GM23338 (cell line): ENCODE data around the gene ERLEC1. TPM values are rescaled to one million over a fixed set of nuclear protein-coding genes. Genes with fewer than 3 reads are reported as not detected.

Experiments
- ATAC-seq: fragments of 200-7000 bp; cut with Tn5 transposase; 3 replicates; pipeline ENCODE4 v1.9.1; 2020
- DNase-seq: peaks from one replicate; pipeline ENCODE4 v3.0.0-alpha.2; 2015; ENCODE audit warnings: low spot score
- H2AFZ ChIP-seq: fragments of 200-600 bp; sonication (generic); 2 replicates; pipeline ENCODE4 v1.8.0; 2016; ENCODE audit warnings: antibody characterized with exemption, mild to moderate bottlenecking, moderate library complexity
- H3F3A ChIP-seq: fragments of 200-600 bp; sonication (generic); replicated peaks from 2 replicates; pipeline ENCODE4 v1.8.0; 2017; ENCODE audit warnings: antibody characterized with exemption, mixed run types, low read depth
- H3K27ac ChIP-seq: fragments of 200-600 bp; sonication (generic); 2 replicates; pipeline ENCODE4 v1.6.1; 2016; ENCODE audit warnings: low read depth
- H3K27me3 ChIP-seq: fragments of 200-600 bp; sonication (generic); 2 replicates; pipeline ENCODE4 v1.8.0; 2016; ENCODE audit warnings: mild to moderate bottlenecking, mixed run types, moderate library complexity; ENCODE audit not compliant: insufficient read depth
- H3K36me3 ChIP-seq: fragments of 200-600 bp; sonication (generic); 2 replicates; pipeline ENCODE4 v1.8.0; 2016; ENCODE audit warnings: mild to moderate bottlenecking; ENCODE audit not compliant: insufficient read depth
- H3K4me1 ChIP-seq: fragments of 200-600 bp; sonication (generic); 2 replicates; pipeline ENCODE4 v1.8.0; 2016; ENCODE audit warnings: mild to moderate bottlenecking, moderate library complexity; ENCODE audit not compliant: insufficient read depth
- H3K4me2 ChIP-seq: fragments of 200-600 bp; sonication (generic); 2 replicates; pipeline ENCODE4 v1.7.1; 2017; ENCODE audit warnings: mixed run types
- H3K4me3 ChIP-seq: fragments of 200-600 bp; sonication (generic); 2 replicates; pipeline ENCODE4 v1.6.1; 2016; ENCODE audit warnings: mixed run types
- H3K79me2 ChIP-seq: fragments of 200-600 bp; sonication (generic); replicated peaks from 2 replicates; pipeline ENCODE4 v1.8.0; 2017; ENCODE audit warnings: mild to moderate bottlenecking; ENCODE audit not compliant: insufficient read depth
- H3K9me2 ChIP-seq: fragments of 200-600 bp; sonication (generic); 2 replicates; pipeline ENCODE4 v1.8.0; 2017; ENCODE audit not compliant: insufficient read depth
- H4K20me1 ChIP-seq: fragments of 200-600 bp; sonication (generic); replicated peaks from 2 replicates; pipeline ENCODE4 v1.8.0; 2017; ENCODE audit warnings: mild to moderate bottlenecking; ENCODE audit not compliant: insufficient read depth
- H3K27ac Mint-ChIP-seq: 2 replicates; pipeline ENCODE4 v1.8.0; 2020; ENCODE audit warnings: inconsistent platforms, mild to moderate bottlenecking, moderate library complexity, mixed read lengths
- H3K27me3 Mint-ChIP-seq: 3 replicates; pipeline ENCODE4 v1.8.0; 2022; ENCODE audit warnings: low read depth, mild to moderate bottlenecking, moderate library complexity, mixed read lengths, inconsistent platforms; ENCODE audit not compliant: insufficient read depth, poor library complexity
- H3K36me3 Mint-ChIP-seq: 3 replicates; pipeline ENCODE4 v1.8.0; 2021; ENCODE audit warnings: low read depth, mild to moderate bottlenecking, inconsistent platforms, moderate library complexity, mixed read lengths
- H3K4me1 Mint-ChIP-seq: 3 replicates; pipeline ENCODE4 v1.8.0; 2020; ENCODE audit warnings: mild to moderate bottlenecking, inconsistent platforms, mixed read lengths
- H3K4me3 Mint-ChIP-seq: 3 replicates; pipeline ENCODE4 v1.8.0; 2021; ENCODE audit warnings: moderate library complexity, mild to moderate bottlenecking, inconsistent platforms, mixed read lengths
- H3K9me3 Mint-ChIP-seq: 3 replicates; pipeline ENCODE4 v1.8.0; 2020; ENCODE audit warnings: moderate library complexity, mild to moderate bottlenecking, inconsistent platforms, mixed read lengths
- CREB1 ChIP-seq: fragments of 250-450 bp; sonication (Bioruptor Pico); IDR thresholded peaks from 2 replicates; pipeline ENCODE4 v1.5.0; 2020; ENCODE audit warnings: low read depth, mild to moderate bottlenecking, moderate library complexity
- CTCF ChIP-seq, 2 experiments: fragments of 200-600 bp in 1 of 2; sonication (generic) in 1 of 2; conservative IDR thresholded peaks; 2 replicates each; pipeline versions ENCODE4 v1.5.1 to v1.6.1; 2016 to 2017; ENCODE audit warnings: antibody characterized with exemption in 2 of 2, low read depth in 2 of 2, mild to moderate bottlenecking in 2 of 2, moderate library complexity in 1 of 2
- EZH2phosphoT487 ChIP-seq: fragments of 200-600 bp; sonication (generic); IDR thresholded peaks from one replicate; pipeline ENCODE4 v1.8.1; 2018; ENCODE audit warnings: antibody characterized with exemption; ENCODE audit not compliant: unreplicated experiment
- NANOG ChIP-seq: IDR thresholded peaks from 2 replicates; pipeline ENCODE4 v1.6.1; 2016; ENCODE audit warnings: antibody characterized with exemption, borderline replicate concordance
- STAT1 ChIP-seq: IDR thresholded peaks from one replicate; pipeline ENCODE4 v1.6.1; 2016; ENCODE audit warnings: antibody characterized with exemption; ENCODE audit not compliant: unreplicated experiment
- ZNF114 ChIP-seq: fragments of 250-450 bp; sonication (Bioruptor Pico); IDR thresholded peaks from 2 replicates; pipeline ENCODE4 v1.5.0; 2020; ENCODE audit warnings: mild to moderate bottlenecking, moderate library complexity
- ZNF462 ChIP-seq: fragments of 250-450 bp; sonication (Bioruptor Pico); IDR thresholded peaks from 2 replicates; pipeline ENCODE4 v1.5.0; 2020; ENCODE audit warnings: mild to moderate bottlenecking, moderate library complexity
- polyA plus RNA-seq: library from polyadenylated mRNA; unstranded; fragments of >200 nt; fragmentation: Nextera tagmentation; extraction: Ambion mirVana; gene quantifications from 2 replicates; pipeline ENCODE4 v1.2.1, GENCODE V29; 2016
- total RNA-seq: library from RNA; depleted of rRNA; stranded (reverse); fragments of >200 nt; shearing (Covaris generic); gene quantifications from 2 replicates; pipeline ENCODE4 v1.2.3, GENCODE V29; 2014

The ERLEC1 gene
- total and polyA plus RNA-seq, 2 experiments from 2014 or later: 35.0 to 41.2 TPM

- TF ChIP-seq ZNF462 (CRISPR knock-in tag): no peak
- no peak for TF ChIP-seq EZH2phosphoT487
- no peak for TF ChIP-seq NANOG
- no peak for TF ChIP-seq ZNF114
- TF ChIP-seq STAT1: no peak
- no peak for TF ChIP-seq CREB1
- TF ChIP-seq CTCF (conservative IDR thresholded peaks at IDR 0.05; ENCODE audit: low read depth in 2 of 2): no peak
These were observed 56.0 kb downstream of the ERLEC1 start (continued) for GRCh38 chr2:53842891-53843290.

- no peaks in the 10 kb centered on the region for H3K4me1 ChIP-seq
- no peak overlapping the region for H2AFZ ChIP-seq
- no peaks in the 10 kb centered on the region for H3K79me2 ChIP-seq
- H3K36me3 ChIP-seq: no peaks in the 10 kb centered on the region
- no peaks in the 10 kb centered on the region for H4K20me1 ChIP-seq
- Mint-ChIP-seq H3K27me3 (peaks cover 3% of the 10 kb centered on the region), H3K27ac (no peak overlapping the region), H3K36me3 (no peaks in the 10 kb centered on the region), H3K4me3 (no peak overlapping the region), H3K9me3 (peaks cover 9% of the 10 kb centered on the region), H3K4me1 (peaks cover 2% of the 10 kb centered on the region; the same call in 2 of the 3 replicates)
- no peaks in the 10 kb centered on the region for H3K27me3 ChIP-seq
- H3F3A ChIP-seq: no peaks in the 10 kb centered on the region
- DNase-seq: no peak
- 0 out of 2 replicates have a peak, but pooled peaks cover 3% of the 10 kb centered on the region for H3K9me2 ChIP-seq
- H3K4me2 ChIP-seq: no peak overlapping the region
- H3K27ac ChIP-seq: no peak overlapping the region
- H3K4me3 ChIP-seq: no peak overlapping the region
- ATAC-seq: peak; percentile 47; the same call in 2 of the 3 replicates
- TF ChIP-seq NANOG (no peak), ZNF462 (CRISPR knock-in tag) (no peak)
These were observed 56.8 kb downstream of the ERLEC1 start for GRCh38 chr2:53843595-53843994.
